Neural cell (in vitro differentiated cells): ENCODE data around the gene BRIX1. TPM values are rescaled to one million over a fixed set of nuclear protein-coding genes. Genes with fewer than 3 reads are reported as not detected.

Experiments
- H2AFZ ChIP-seq: fragments of 200-600, 300-800 bp; sonication (generic), shearing (Covaris generic); 2 replicates; pipeline ENCODE4 v1.6.0; 2014; ENCODE audit warnings: low read depth, mild to moderate bottlenecking, antibody characterized with exemption, low read length, moderate library complexity
- H3F3A ChIP-seq: fragments of 200-600 bp; shearing (Covaris generic); 2 replicates; pipeline ENCODE4 v1.6.1; 2016; ENCODE audit warnings: mild to moderate bottlenecking, moderate library complexity, mixed read lengths, antibody characterized with exemption, low read length; ENCODE audit not compliant: insufficient read depth, poor library complexity, severe bottlenecking
- H3K27ac ChIP-seq: fragments of 200-600, 300-800 bp; sonication (generic), shearing (Covaris generic); 2 replicates; pipeline ENCODE4 v1.5.1; 2014; ENCODE audit warnings: mild to moderate bottlenecking, low read length, moderate library complexity
- H3K27me3 ChIP-seq: fragments of 300-800, 200-600 bp; sonication (generic), shearing (Covaris generic); 2 replicates; pipeline ENCODE4 v1.6.0; 2014; ENCODE audit warnings: mild to moderate bottlenecking, low read depth, low read length, moderate library complexity; ENCODE audit not compliant: insufficient read depth
- H3K36me3 ChIP-seq: fragments of 300-800, 200-600 bp; sonication (generic), shearing (Covaris generic); 2 replicates; pipeline ENCODE4 v1.5.1; 2014; ENCODE audit warnings: mild to moderate bottlenecking, antibody characterized with exemption, low read length, moderate library complexity; ENCODE audit not compliant: insufficient read depth
- H3K4me2 ChIP-seq: fragments of 300-800, 200-600 bp; sonication (generic), shearing (Covaris generic); 2 replicates; pipeline ENCODE4 v1.6.0; 2014; ENCODE audit warnings: mild to moderate bottlenecking, low read length
- H3K4me3 ChIP-seq: fragments of 300-800, 200-600 bp; sonication (generic), shearing (Covaris generic); 2 replicates; pipeline ENCODE4 v1.5.1; 2014; ENCODE audit warnings: mild to moderate bottlenecking, low read length, moderate library complexity
- H3K79me2 ChIP-seq: fragments of 200-600 bp; shearing (Covaris generic); replicated peaks from 2 replicates; pipeline ENCODE4 v1.6.0; 2014; ENCODE audit warnings: mild to moderate bottlenecking, low read length, moderate library complexity; ENCODE audit not compliant: insufficient read depth
- H3K9ac ChIP-seq: fragments of 300-800, 200-600 bp; sonication (generic), shearing (Covaris generic); 2 replicates; pipeline ENCODE4 v1.6.1; 2016; ENCODE audit warnings: mild to moderate bottlenecking, low read length, mixed read lengths
- H3K9me2 ChIP-seq: fragments of 200-600 bp; shearing (Covaris generic); 2 replicates; pipeline ENCODE4 v1.6.1; 2016; ENCODE audit warnings: mild to moderate bottlenecking, low read length, mixed read lengths; ENCODE audit not compliant: insufficient read depth
- H3K9me3 ChIP-seq: fragments of 200-600, 300-800 bp; sonication (generic), shearing (Covaris generic); 2 replicates; pipeline ENCODE4 v1.6.1; 2016; ENCODE audit warnings: mild to moderate bottlenecking, mixed run types, low read length, moderate library complexity, mixed read lengths
- H4K20me1 ChIP-seq: fragments of 200-600 bp; shearing (Covaris generic); 2 replicates; pipeline ENCODE4 v1.6.1; 2016; ENCODE audit warnings: mild to moderate bottlenecking, mixed run types; ENCODE audit not compliant: insufficient read depth
- CTCF ChIP-seq: fragments of 450-650 bp; IDR thresholded peaks from 2 replicates; pipeline ENCODE4 v1.5.1; 2014; ENCODE audit warnings: antibody characterized with exemption, mild to moderate bottlenecking, moderate library complexity; ENCODE audit not compliant: poor library complexity, severe bottlenecking
- EP300 ChIP-seq: fragments of 450-650 bp; conservative IDR thresholded peaks from 2 replicates; pipeline ENCODE4 v1.6.1; 2014; ENCODE audit warnings: antibody characterized with exemption, mild to moderate bottlenecking, moderate library complexity; ENCODE audit not compliant: poor library complexity, severe bottlenecking
- EZH2 ChIP-seq: fragments of 200-600, 300-800 bp; shearing (Covaris generic), sonication (generic); IDR thresholded peaks from 2 replicates; pipeline ENCODE4 v1.6.1; 2014; ENCODE audit warnings: antibody characterized with exemption, low read length, borderline replicate concordance, mild to moderate bottlenecking; ENCODE audit not compliant: insufficient read depth, poor library complexity, severe bottlenecking
- MXI1 ChIP-seq: fragments of 450-650 bp; conservative IDR thresholded peaks from 2 replicates; pipeline ENCODE4 v1.6.1; 2014; ENCODE audit warnings: antibody characterized with exemption, mild to moderate bottlenecking; ENCODE audit not compliant: poor library complexity, severe bottlenecking
- POLR2AphosphoS5 ChIP-seq: IDR thresholded peaks from 2 replicates; pipeline ENCODE4 v1.6.1; 2012
- RAD21 ChIP-seq: fragments of 450-650 bp; conservative IDR thresholded peaks from 2 replicates; pipeline ENCODE4 v1.6.1; 2014; ENCODE audit warnings: antibody characterized with exemption, mild to moderate bottlenecking, moderate library complexity
- REST ChIP-seq: IDR thresholded peaks from 2 replicates; pipeline ENCODE4 v1.6.1; 2012; ENCODE audit warnings: borderline replicate concordance
- SMC3 ChIP-seq: fragments of 450-650 bp; conservative IDR thresholded peaks from 2 replicates; pipeline ENCODE4 v1.6.1; 2014; ENCODE audit warnings: antibody characterized with exemption, mild to moderate bottlenecking, moderate library complexity; ENCODE audit not compliant: poor library complexity
- TAF1 ChIP-seq: IDR thresholded peaks from 2 replicates; pipeline ENCODE4 v1.6.1; 2012; ENCODE audit warnings: low read depth
- polyA plus RNA-seq: library from polyadenylated mRNA; depleted of rRNA; stranded (reverse); fragments of >200 nt; gene quantifications from 2 replicates; pipeline ENCODE4 v1.2.3, GENCODE V29; 2014

BRIX1 gene
- polyA plus RNA-seq, 1 donor from 2014 or later: 24.9 TPM

GRCh38 chr5:34957321-34957720, 41.8 kb downstream of the BRIX1 start:
- TF ChIP-seq CTCF: no peak
- TF ChIP-seq EZH2: no peak
- no peak for TF ChIP-seq SMC3
- no peak for TF ChIP-seq REST
- TF ChIP-seq POLR2AphosphoS5: no peak
- TF ChIP-seq MXI1: no peak
- TF ChIP-seq TAF1: no peak
- TF ChIP-seq RAD21: no peak
- TF ChIP-seq EP300: no peak
- no peaks in the 10 kb centered on the region for H4K20me1 ChIP-seq
- no peaks in the 10 kb centered on the region for H3K36me3 ChIP-seq
- H3K4me3 ChIP-seq: no peak overlapping the region
- H3K9me3 ChIP-seq: no peaks in the 10 kb centered on the region
- H3K4me2 ChIP-seq: no peak overlapping the region
- no peaks in the 10 kb centered on the region for H3K79me2 ChIP-seq
- H3K27ac ChIP-seq: no peak overlapping the region
- H3K9me2 ChIP-seq: no peaks in the 10 kb centered on the region
- H3F3A ChIP-seq: no peaks in the 10 kb centered on the region
- H3K9ac ChIP-seq: no peak overlapping the region
- H3K27me3 ChIP-seq: no peaks in the 10 kb centered on the region
- no peak overlapping the region for H2AFZ ChIP-seq

- Histone ChIP-seq H3K79me2 (no peaks in the 10 kb centered on the region), H3K9ac (no peak overlapping the region), H3K9me2 (no peaks in the 10 kb centered on the region), H3K27ac (no peak overlapping the region), H2AFZ (no peak overlapping the region), H3K36me3 (no peaks in the 10 kb centered on the region), H3K4me2 (no peak overlapping the region), H3K4me3 (no peak overlapping the region), H3K9me3 (no peaks in the 10 kb centered on the region), H3K27me3 (no peaks in the 10 kb centered on the region), H4K20me1 (no peaks in the 10 kb centered on the region), H3F3A (no peaks in the 10 kb centered on the region)
- TF ChIP-seq EZH2: no peak
- TF ChIP-seq POLR2AphosphoS5: no peak
- TF ChIP-seq EP300: no peak
- TF ChIP-seq TAF1: no peak
- TF ChIP-seq RAD21: peak; percentile 83
- TF ChIP-seq SMC3: peak; percentile 82
- peak; percentile 81 for TF ChIP-seq CTCF
- TF ChIP-seq REST: no peak
- no peak for TF ChIP-seq MXI1
Measured at GRCh38 chr5:34957857-34958690, 42.6 kb downstream of the BRIX1 start.
